ENCODE measurements around the gene TMEM80. TPM values are rescaled to one million over a fixed set of nuclear protein-coding genes. Genes with fewer than 3 reads are reported as not detected.

Gene TMEM80
- total and polyA plus RNA-seq, 12 donors = 10.1 to 24.2 (median 14.5) TPM

GRCh38 chr11:747158-748006 is 51.8 kb downstream of the TMEM80 start, which contains the start of gene TALDO1:
TSS of gene TALDO1 (plus strand) at chr11:747464. CDS start at chr11:747482, 18 bp downstream.
- H3K27me3 ChIP-seq = no peaks in the 10 kb centered on the region
- ATAC-seq = peak; percentile 97 to 99 (median 98)
- H3K36me3 ChIP-seq = peaks cover 0 to 10% (median 0%) of the 10 kb centered on the region in 9 donors
- peaks cover 3 to 35% (median 27%) of the 10 kb centered on the region in 9 donors for H3K4me1 ChIP-seq
- peak within 1 kb of the TSS; percentile 19 to 95 (median 90) for H3K27ac ChIP-seq
- TF ChIP-seq CTCF (IDR thresholded peaks at IDR 0.05) = peak in 4 of 9 donors; percentile 13 to 49 (median 37)
- peak; percentile 90 to 93 for DNase-seq
- H3K4me3 ChIP-seq = peak within 1 kb of the TSS; percentile 84 to 99 (median 95)
- H3K9me3 ChIP-seq = no peaks in the 10 kb centered on the region
- 0 to 1% methylated on average over 105 to 112 of the region's 112 CpGs for WGBS, 2 donors
- intact Hi-C loops (cut with DNase I) = no loop called here

- no peaks in the 10 kb centered on the region for H3K27me3 ChIP-seq
- H3K4me3 ChIP-seq = peak overlapping the region; percentile 84 to 99 (median 95)
- no peak for TF ChIP-seq CTCF (IDR thresholded peaks at IDR 0.05)
- peak overlapping the region in 9 of 10 donors; percentile 19 to 95 (median 90) for H3K27ac ChIP-seq
- no peaks in the 10 kb centered on the region for H3K9me3 ChIP-seq
- H3K4me1 ChIP-seq = peaks cover 3 to 35% (median 27%) of the 10 kb centered on the region in 9 donors
- WGBS, 2 donors = 11 to 16% methylated on average over 18 of the region's 18 CpGs
- ATAC-seq (peak in 7 of 8 donors; percentile 1 to 24 (median 9)), DNase-seq (no peak)
- H3K36me3 ChIP-seq = peaks cover 0 to 16% (median 0%) of the 10 kb centered on the region in 9 donors
- intact Hi-C loops (cut with DNase I) = no loop called here
These were observed 52.4 kb downstream of the TMEM80 start for GRCh38 chr11:748007-748359.

- no peak for TF ChIP-seq CTCF (IDR thresholded peaks at IDR 0.05)
- ATAC-seq (no peak), DNase-seq (no peak)
- WGBS, 2 donors = 57 to 73% methylated on average over 2 of the region's 2 CpGs
- intact Hi-C loops (cut with DNase I) = no loop called here
- peak overlapping the region in 1 of 10 donors; percentile 93 for H3K4me3 ChIP-seq
- peaks cover 0 to 23% (median 0%) of the 10 kb centered on the region in 9 donors for H3K36me3 ChIP-seq
- H3K9me3 ChIP-seq = no peaks in the 10 kb centered on the region
- no peaks in the 10 kb centered on the region for H3K27me3 ChIP-seq
- H3K27ac ChIP-seq = peak overlapping the region in 1 of 10 donors; percentile 95
- H3K4me1 ChIP-seq = peaks cover 3 to 35% (median 27%) of the 10 kb centered on the region in 9 donors
These were observed 54.1 kb downstream of the TMEM80 start for GRCh38 chr11:749731-750130.

Other genes with a start within 250 kb of the TMEM80 start
- gene PTDSS2, start 245.5 kb upstream of the TMEM80 start, total RNA-seq = 10 to 100 TPM; 16.7 to 37.9 (median 24.8) TPM
- gene PTDSS2, start 245.5 kb upstream of the TMEM80 start, polyA plus RNA-seq = 10 to 100 TPM; 31.4 to 55.5 TPM
- gene RNH1, start 188.6 kb upstream of the TMEM80 start, total RNA-seq = 100 to 1,000 TPM; 118 to 221 (median 153) TPM
- gene RNH1, start 188.6 kb upstream of the TMEM80 start, polyA plus RNA-seq = 100 to 1,000 TPM in 1 of 2 donors, 10 to 100 TPM in 1; 37.4 to 189 TPM
- gene HRAS, start 160.2 kb upstream of the TMEM80 start, total RNA-seq = 10 to 100 TPM; 44.7 to 61.1 (median 54.5) TPM
- 100 to 1,000 TPM; 107 to 132 TPM for gene HRAS, start 160.2 kb upstream of the TMEM80 start, polyA plus RNA-seq
- under 1 TPM in 8 of 10 donors, not detected in 2; 0.13 to 0.49 (median 0.19) TPM for gene LRRC56, start 158.3 kb upstream of the TMEM80 start, total RNA-seq
- gene LRRC56, start 158.3 kb upstream of the TMEM80 start, polyA plus RNA-seq = under 1 TPM; 0.26 to 0.37 TPM
- under 1 TPM in 8 of 10 donors, not detected in 2; 0.30 to 0.72 (median 0.45) TPM for gene LMNTD2, start 135.1 kb upstream of the TMEM80 start, total RNA-seq
- gene LMNTD2, start 135.1 kb upstream of the TMEM80 start, polyA plus RNA-seq = 1 to 10 TPM in 1 of 2 donors, under 1 TPM in 1; 0.41 to 1.4 TPM
- gene RASSF7, start 134.8 kb upstream of the TMEM80 start, total RNA-seq = 1 to 10 TPM in 9 of 10 donors, under 1 TPM in 1; 0.96 to 4.0 (median 2.1) TPM
- gene RASSF7, start 134.8 kb upstream of the TMEM80 start, polyA plus RNA-seq = 10 to 100 TPM in 1 of 2 donors, 1 to 10 TPM in 1; 6.9 to 14.2 TPM
- 10 to 100 TPM; 14.7 to 23.0 (median 18.5) TPM for gene PHRF1, start 119.3 kb upstream of the TMEM80 start, total RNA-seq
- gene PHRF1, start 119.3 kb upstream of the TMEM80 start, polyA plus RNA-seq = 10 to 100 TPM; 10.5 to 19.1 TPM
- 10 to 100 TPM in 5 of 10 donors, 1 to 10 TPM in 5; 4.5 to 20.2 (median 9.9) TPM for gene IRF7, start 79.9 kb upstream of the TMEM80 start, total RNA-seq
- 10 to 100 TPM; 12.2 to 48.4 TPM for gene IRF7, start 79.9 kb upstream of the TMEM80 start, polyA plus RNA-seq
- not detected for gene CDHR5, start 70.9 kb upstream of the TMEM80 start, total RNA-seq
- gene CDHR5, start 70.9 kb upstream of the TMEM80 start, polyA plus RNA-seq = not detected
- 1 to 10 TPM in 2 of 10 donors, under 1 TPM in 1, not detected in 7; 0.99 to 2.0 (median 1.0) TPM for gene SCT, start 68.6 kb upstream of the TMEM80 start, total RNA-seq
- gene SCT, start 68.6 kb upstream of the TMEM80 start, polyA plus RNA-seq = under 1 TPM in 1 of 2 donors, not detected in 1; 0.64 TPM
- under 1 TPM in 6 of 10 donors, not detected in 4; 0.19 to 0.72 (median 0.49) TPM for gene DRD4, start 58.5 kb upstream of the TMEM80 start, total RNA-seq
- gene DRD4, start 58.5 kb upstream of the TMEM80 start, polyA plus RNA-seq = under 1 TPM in 1 of 2 donors, not detected in 1; 0.09 TPM
- gene DEAF1, start 594 bp upstream of the TMEM80 start, total RNA-seq = 10 to 100 TPM; 11.0 to 25.7 (median 15.5) TPM
- gene DEAF1, start 594 bp upstream of the TMEM80 start, polyA plus RNA-seq = 10 to 100 TPM; 18.3 to 39.9 TPM
- 1 to 10 TPM; 1.2 to 6.7 (median 2.3) TPM for gene EPS8L2, start 10.4 kb downstream of the TMEM80 start, total RNA-seq
- gene EPS8L2, start 10.4 kb downstream of the TMEM80 start, polyA plus RNA-seq = 1 to 10 TPM; 3.4 to 3.9 TPM
- 100 to 1,000 TPM in 5 of 10 donors, 10 to 100 TPM in 5; 76.2 to 115 (median 96.3) TPM for gene TALDO1, start 51.6 kb downstream of the TMEM80 start, total RNA-seq
- 100 to 1,000 TPM in 1 of 2 donors, 10 to 100 TPM in 1; 55.3 to 124 TPM for gene TALDO1, start 51.6 kb downstream of the TMEM80 start, polyA plus RNA-seq
- 10 to 100 TPM; 20.6 to 29.4 (median 26.0) TPM for gene GATD1, start 81.7 kb downstream of the TMEM80 start, total RNA-seq
- 10 to 100 TPM; 15.0 to 32.4 TPM for gene GATD1, start 81.7 kb downstream of the TMEM80 start, polyA plus RNA-seq
- gene CEND1, start 94.3 kb downstream of the TMEM80 start, total RNA-seq = under 1 TPM in 9 of 10 donors, not detected in 1; 0.22 to 0.80 (median 0.38) TPM
- gene CEND1, start 94.3 kb downstream of the TMEM80 start, polyA plus RNA-seq = under 1 TPM; 0.75 to 0.80 TPM
- gene SLC25A22, start 102.5 kb downstream of the TMEM80 start, total RNA-seq = 1 to 10 TPM; 2.2 to 8.6 (median 4.0) TPM
- 10 to 100 TPM in 1 of 2 donors, 1 to 10 TPM in 1; 3.0 to 11.1 TPM for gene SLC25A22, start 102.5 kb downstream of the TMEM80 start, polyA plus RNA-seq
- 10 to 100 TPM in 3 of 10 donors, 1 to 10 TPM in 7; 5.2 to 13.9 (median 6.9) TPM for gene PIDD1, start 109.4 kb downstream of the TMEM80 start, total RNA-seq
- gene PIDD1, start 109.4 kb downstream of the TMEM80 start, polyA plus RNA-seq = 10 to 100 TPM in 1 of 2 donors, 1 to 10 TPM in 1; 6.3 to 32.4 TPM
- gene RPLP2, start 114.2 kb downstream of the TMEM80 start, total RNA-seq = 1,000 to 10,000 TPM in 3 of 10 donors, 100 to 1,000 TPM in 7; 765 to 1,177 (median 850) TPM
- gene RPLP2, start 114.2 kb downstream of the TMEM80 start, polyA plus RNA-seq = 1,000 to 10,000 TPM; 1,402 to 1,699 TPM
- gene PNPLA2, start 123.1 kb downstream of the TMEM80 start, total RNA-seq = 100 to 1,000 TPM; 183 to 359 (median 251) TPM
- 100 to 1,000 TPM; 114 to 148 TPM for gene PNPLA2, start 123.1 kb downstream of the TMEM80 start, polyA plus RNA-seq
- 10 to 100 TPM; 11.4 to 23.0 (median 17.0) TPM for gene CRACR2B, start 132.1 kb downstream of the TMEM80 start, total RNA-seq
- 10 to 100 TPM; 11.5 to 72.3 TPM for gene CRACR2B, start 132.1 kb downstream of the TMEM80 start, polyA plus RNA-seq
- gene CD151, start 137.1 kb downstream of the TMEM80 start, total RNA-seq = 100 to 1,000 TPM; 286 to 668 (median 466) TPM
- gene CD151, start 137.1 kb downstream of the TMEM80 start, polyA plus RNA-seq = 100 to 1,000 TPM; 444 to 684 TPM
- gene POLR2L, start 146.7 kb downstream of the TMEM80 start, total RNA-seq = 100 to 1,000 TPM; 194 to 279 (median 234) TPM
- gene POLR2L, start 146.7 kb downstream of the TMEM80 start, polyA plus RNA-seq = 100 to 1,000 TPM; 148 to 279 TPM
- gene TSPAN4, start 147.0 kb downstream of the TMEM80 start, total RNA-seq = 10 to 100 TPM; 22.2 to 46.4 (median 26.9) TPM
- 10 to 100 TPM; 44.4 to 66.5 TPM for gene TSPAN4, start 147.0 kb downstream of the TMEM80 start, polyA plus RNA-seq
- gene CHID1, start 215.0 kb downstream of the TMEM80 start, total RNA-seq = 10 to 100 TPM; 47.9 to 75.2 (median 62.4) TPM
- gene CHID1, start 215.0 kb downstream of the TMEM80 start, polyA plus RNA-seq = 10 to 100 TPM; 40.1 to 53.5 TPM
- gene AP2A2, start 230.1 kb downstream of the TMEM80 start, total RNA-seq = 10 to 100 TPM; 28.9 to 58.4 (median 38.8) TPM
- 10 to 100 TPM; 24.3 to 27.9 TPM for gene AP2A2, start 230.1 kb downstream of the TMEM80 start, polyA plus RNA-seq

Data from heart right ventricle (tissue), 16 donors.